HEK293 (cell line): Measurements from ENCODE around the gene DNAJC11.

Source experiments
- CTCF ChIA-PET: fragments of 350-600 bp; formaldehyde crosslinking; extraction: SDS; loops from one replicate; lab custom pipeline; 2021; ENCODE audit warnings: antibody characterized with exemption; lab: Yijun Ruan, JAX
- POLR2A ChIA-PET: fragments of 300-600 bp; formaldehyde crosslinking; extraction: SDS; loops from one replicate; lab custom pipeline; 2020; ENCODE audit warnings: antibody characterized with exemption, inconsistent platforms; lab: Yijun Ruan, JAX
- H3K27ac ChIP-seq: fragments of 200-500 bp; sonication (Bioruptor generic); 2 replicates; pipeline ENCODE4 v1.5.1; 2014; ENCODE audit warnings: low read depth, low read length, control low read depth, inconsistent platforms; ENCODE audit errors: extremely low read depth
- H3K36me3 ChIP-seq, 2 experiments: fragments of 200-500 bp in 1 of 2; sonication (Bioruptor generic) in 1 of 2; 1 replicate in 1 of 2; 2 replicates in 1 of 2; pipeline ENCODE4 v1.5.1; 2014 to 2017; ENCODE audit warnings: inconsistent platforms in 2 of 2, low read length in 2 of 2; ENCODE audit not compliant: control insufficient read depth in 2 of 2, insufficient read depth in 1 of 2
- H3K4me1 ChIP-seq: fragments of 200-500 bp; sonication (Bioruptor generic); 2 replicates; pipeline ENCODE4 v1.5.1; 2014; ENCODE audit warnings: mild to moderate bottlenecking, low read length, inconsistent platforms; ENCODE audit not compliant: control insufficient read depth, insufficient read depth
- H3K4me3 ChIP-seq: 2 replicates; pipeline ENCODE4 v1.5.1; 2011; ENCODE audit warnings: low read depth, mild to moderate bottlenecking, control low read depth, low read length, moderate library complexity
- H3K9me3 ChIP-seq: fragments of 200-500 bp; sonication (Bioruptor generic); 2 replicates; pipeline ENCODE4 v1.5.1; 2014; ENCODE audit warnings: low read depth, low read length, inconsistent platforms; ENCODE audit not compliant: control insufficient read depth, insufficient read depth
- HOXA7 ChIP-seq: sonication (generic); formaldehyde crosslinking; IDR thresholded peaks from 2 replicates; pipeline ENCODE4 v1.8.1; 2022; ENCODE audit warnings: missing genetic modification reagents, borderline replicate concordance
- HOXC10 ChIP-seq: sonication (generic); formaldehyde crosslinking; IDR thresholded peaks from 2 replicates; pipeline ENCODE4 v1.8.1; 2023; ENCODE audit warnings: mild to moderate bottlenecking, missing genetic modification reagents
- HOXD13 ChIP-seq: sonication (generic); formaldehyde crosslinking; IDR thresholded peaks from 2 replicates; pipeline ENCODE4 v1.8.0; 2022; ENCODE audit warnings: missing genetic modification reagents, borderline replicate concordance
- SP2 ChIP-seq: fragments of 450-650 bp; formaldehyde crosslinking; IDR thresholded peaks from 2 replicates; pipeline ENCODE4 v1.5.1; 2016; ENCODE audit warnings: missing biosample characterization, missing genetic modification characterization
- SP3 ChIP-seq: fragments of 450-650 bp; formaldehyde crosslinking; IDR thresholded peaks from 2 replicates; pipeline ENCODE4 v1.5.1; 2016; ENCODE audit warnings: missing biosample characterization, missing genetic modification characterization
- YY1 ChIP-seq: fragments of 450-650 bp; formaldehyde crosslinking; IDR thresholded peaks from 2 replicates; pipeline ENCODE4 v1.5.1; 2018; ENCODE audit warnings: missing biosample characterization, missing genetic modification characterization
- ZBTB20 ChIP-seq: fragments of 450-650 bp; formaldehyde crosslinking; IDR thresholded peaks from 2 replicates; pipeline ENCODE4 v1.5.1; 2016; ENCODE audit warnings: missing biosample characterization, missing genetic modification characterization
- ZFHX2 ChIP-seq: fragments of 450-650 bp; formaldehyde crosslinking; conservative IDR thresholded peaks from 2 replicates; pipeline ENCODE4 v1.5.1; 2016; ENCODE audit warnings: missing biosample characterization, missing genetic modification characterization
- ZFP3 ChIP-seq: fragments of 450-650 bp; formaldehyde crosslinking; IDR thresholded peaks from 2 replicates; pipeline ENCODE4 v1.5.1; 2016; ENCODE audit warnings: low read depth, missing biosample characterization, missing genetic modification characterization
- ZIC2 ChIP-seq: fragments of 450-650 bp; formaldehyde crosslinking; IDR thresholded peaks from 2 replicates; pipeline ENCODE4 v1.5.1; 2016; ENCODE audit warnings: missing biosample characterization, missing genetic modification characterization
- ZNF16 ChIP-seq: fragments of 450-650 bp; formaldehyde crosslinking; IDR thresholded peaks from 2 replicates; pipeline ENCODE4 v1.5.1; 2016; ENCODE audit warnings: low read depth, missing biosample characterization, missing genetic modification characterization
- ZNF169 ChIP-seq: fragments of 450-650 bp; formaldehyde crosslinking; IDR thresholded peaks from 2 replicates; pipeline ENCODE4 v1.5.1; 2016; ENCODE audit warnings: missing biosample characterization, missing genetic modification characterization
- ZNF184 ChIP-seq: fragments of 450-650 bp; IDR thresholded peaks from 2 replicates; pipeline ENCODE4 v1.5.1; 2018; ENCODE audit warnings: missing biosample characterization, mild to moderate bottlenecking, missing genetic modification characterization
- ZNF2 ChIP-seq: fragments of 450-650 bp; formaldehyde crosslinking; IDR thresholded peaks from 2 replicates; pipeline ENCODE4 v1.5.1; 2016; ENCODE audit warnings: missing biosample characterization, missing genetic modification characterization
- ZNF211 ChIP-seq: fragments of 450-650 bp; formaldehyde crosslinking; IDR thresholded peaks from 2 replicates; pipeline ENCODE4 v1.5.1; 2016; ENCODE audit warnings: low read depth, missing biosample characterization, missing genetic modification characterization
- ZNF366 ChIP-seq: fragments of 450-650 bp; formaldehyde crosslinking; conservative IDR thresholded peaks from 2 replicates; pipeline ENCODE4 v1.5.1; 2016; ENCODE audit warnings: missing biosample characterization, missing genetic modification characterization
- ZNF501 ChIP-seq: fragments of 450-650 bp; formaldehyde crosslinking; IDR thresholded peaks from 2 replicates; pipeline ENCODE4 v1.5.1; 2016; ENCODE audit warnings: missing biosample characterization, missing genetic modification characterization
- ZNF544 ChIP-seq: fragments of 450-650 bp; formaldehyde crosslinking; IDR thresholded peaks from 2 replicates; pipeline ENCODE4 v1.5.0; 2017; ENCODE audit warnings: missing biosample characterization, missing genetic modification characterization
- ZNF555 ChIP-seq: fragments of 450-650 bp; formaldehyde crosslinking; conservative IDR thresholded peaks from 2 replicates; pipeline ENCODE4 v1.5.1; 2017; ENCODE audit warnings: missing biosample characterization, mild to moderate bottlenecking, missing genetic modification characterization, inconsistent platforms
- ZNF585B ChIP-seq: fragments of 450-650 bp; formaldehyde crosslinking; IDR thresholded peaks from 2 replicates; pipeline ENCODE4 v1.5.1; 2016; ENCODE audit warnings: missing biosample characterization, missing genetic modification characterization
- TF ChIP-seq, protein P1 (sequence below): fragments of 450-650 bp; formaldehyde crosslinking; IDR thresholded peaks from 2 replicates; pipeline ENCODE4 v1.5.0; 2017; ENCODE audit warnings: missing biosample characterization, missing genetic modification characterization, borderline replicate concordance
- TF ChIP-seq, protein P2 (sequence below): fragments of 450-650 bp; formaldehyde crosslinking; IDR thresholded peaks from 2 replicates; pipeline ENCODE4 v1.5.1; 2016; ENCODE audit warnings: missing biosample characterization, missing genetic modification characterization
- TF ChIP-seq, protein P3 (sequence below): fragments of 450-650 bp; formaldehyde crosslinking; IDR thresholded peaks from 2 replicates; pipeline ENCODE4 v1.5.1; 2017; ENCODE audit warnings: missing biosample characterization, missing genetic modification characterization
- TF ChIP-seq, protein P4 (sequence below): fragments of 450-650 bp; formaldehyde crosslinking; IDR thresholded peaks from 2 replicates; pipeline ENCODE4 v1.5.1; 2017; ENCODE audit warnings: missing biosample characterization, missing genetic modification characterization

The DNAJC11 gene

DNA sequence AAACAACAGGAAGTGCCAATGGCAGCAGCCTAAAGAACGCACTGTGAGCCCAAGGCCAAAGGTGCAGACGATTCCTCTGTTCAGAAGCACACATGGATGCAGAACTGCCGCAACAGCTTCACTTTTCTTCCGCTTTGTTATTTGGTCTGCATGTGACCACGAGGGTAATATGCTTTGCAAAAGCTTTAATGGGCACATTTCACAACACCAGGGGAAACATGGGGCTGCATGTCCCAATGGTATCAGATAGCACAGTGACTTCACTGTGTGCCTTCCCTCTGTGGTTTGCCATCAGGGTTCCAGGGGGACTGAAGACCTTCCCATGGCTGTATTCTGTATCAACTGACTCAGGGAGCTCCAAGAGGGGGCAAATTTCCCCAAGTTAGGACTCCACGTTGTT lies 48.6 kb downstream of the DNAJC11 start (continued):
- TF ChIP-seq ZFHX2 (tag by site-specific recombination), result no peak
- TF ChIP-seq, protein P1, sequence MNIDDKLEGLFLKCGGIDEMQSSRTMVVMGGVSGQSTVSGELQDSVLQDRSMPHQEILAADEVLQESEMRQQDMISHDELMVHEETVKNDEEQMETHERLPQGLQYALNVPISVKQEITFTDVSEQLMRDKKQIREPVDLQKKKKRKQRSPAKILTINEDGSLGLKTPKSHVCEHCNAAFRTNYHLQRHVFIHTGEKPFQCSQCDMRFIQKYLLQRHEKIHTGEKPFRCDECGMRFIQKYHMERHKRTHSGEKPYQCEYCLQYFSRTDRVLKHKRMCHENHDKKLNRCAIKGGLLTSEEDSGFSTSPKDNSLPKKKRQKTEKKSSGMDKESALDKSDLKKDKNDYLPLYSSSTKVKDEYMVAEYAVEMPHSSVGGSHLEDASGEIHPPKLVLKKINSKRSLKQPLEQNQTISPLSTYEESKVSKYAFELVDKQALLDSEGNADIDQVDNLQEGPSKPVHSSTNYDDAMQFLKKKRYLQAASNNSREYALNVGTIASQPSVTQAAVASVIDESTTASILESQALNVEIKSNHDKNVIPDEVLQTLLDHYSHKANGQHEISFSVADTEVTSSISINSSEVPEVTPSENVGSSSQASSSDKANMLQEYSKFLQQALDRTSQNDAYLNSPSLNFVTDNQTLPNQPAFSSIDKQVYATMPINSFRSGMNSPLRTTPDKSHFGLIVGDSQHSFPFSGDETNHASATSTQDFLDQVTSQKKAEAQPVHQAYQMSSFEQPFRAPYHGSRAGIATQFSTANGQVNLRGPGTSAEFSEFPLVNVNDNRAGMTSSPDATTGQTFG, result no peak
- no peak for TF ChIP-seq HOXD13 (CRISPR knock-in tag)
- no peak for TF ChIP-seq ZFP3 (tag by site-specific recombination)
- TF ChIP-seq SP2 (tag by site-specific recombination), result no peak
- TF ChIP-seq ZNF366 (tag by site-specific recombination), result no peak
- TF ChIP-seq, all 188 proteins: peak for 0

DNA sequence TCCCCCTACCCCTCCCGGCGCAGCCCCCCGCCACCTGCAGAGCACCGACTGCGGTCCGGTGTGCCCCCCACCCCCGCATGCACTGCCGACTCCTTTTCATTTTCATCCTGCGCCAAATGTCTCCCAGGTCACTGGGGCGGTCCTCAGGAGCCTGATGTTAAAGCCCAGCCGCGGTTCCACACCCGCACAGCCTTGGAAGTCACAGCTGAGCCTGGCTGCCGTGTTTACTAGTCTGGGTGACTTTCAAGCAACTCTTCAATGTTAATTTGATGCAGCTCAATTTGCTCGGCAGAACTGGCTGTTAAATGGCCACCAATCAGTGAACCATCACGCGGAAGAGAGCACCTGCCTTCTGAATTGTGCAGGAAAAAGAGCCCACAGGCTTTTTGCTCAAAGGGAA lies 49.7 kb downstream of the DNAJC11 start:
- no peaks in the 10 kb centered on the region for H3K9me3 ChIP-seq
- H3K4me1 ChIP-seq, result no peaks in the 10 kb centered on the region
- peaks cover 0 to 54% of the 10 kb centered on the region in 2 experiments; a peak in 2 of 3 replicates for H3K36me3 ChIP-seq
- TF ChIP-seq, protein P2, sequence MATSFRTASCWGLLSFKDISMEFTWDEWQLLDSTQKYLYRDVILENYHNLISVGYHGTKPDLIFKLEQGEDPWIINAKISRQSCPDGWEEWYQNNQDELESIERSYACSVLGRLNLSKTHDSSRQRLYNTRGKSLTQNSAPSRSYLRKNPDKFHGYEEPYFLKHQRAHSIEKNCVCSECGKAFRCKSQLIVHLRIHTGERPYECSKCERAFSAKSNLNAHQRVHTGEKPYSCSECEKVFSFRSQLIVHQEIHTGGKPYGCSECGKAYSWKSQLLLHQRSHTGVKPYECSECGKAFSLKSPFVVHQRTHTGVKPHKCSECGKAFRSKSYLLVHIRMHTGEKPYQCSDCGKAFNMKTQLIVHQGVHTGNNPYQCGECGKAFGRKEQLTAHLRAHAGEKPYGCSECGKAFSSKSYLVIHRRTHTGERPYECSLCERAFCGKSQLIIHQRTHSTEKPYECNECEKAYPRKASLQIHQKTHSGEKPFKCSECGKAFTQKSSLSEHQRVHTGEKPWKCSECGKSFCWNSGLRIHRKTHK (tag by site-specific recombination), result no peak
- TF ChIP-seq ZNF544, result no peak
- TF ChIP-seq ZNF184 (tag by site-specific recombination), result no peak
- TF ChIP-seq HOXC10 (CRISPR knock-in tag), result no peak
- no peak for TF ChIP-seq ZNF585B (tag by site-specific recombination)
- TF ChIP-seq YY1 (tag by site-specific recombination), result no peak
- no peak for TF ChIP-seq ZNF211 (tag by site-specific recombination)
- TF ChIP-seq HOXA7, result no peak
- TF ChIP-seq ZIC2 (tag by site-specific recombination), result no peak
- TF ChIP-seq SP3 (tag by site-specific recombination), result no peak
- TF ChIP-seq, protein P3, sequence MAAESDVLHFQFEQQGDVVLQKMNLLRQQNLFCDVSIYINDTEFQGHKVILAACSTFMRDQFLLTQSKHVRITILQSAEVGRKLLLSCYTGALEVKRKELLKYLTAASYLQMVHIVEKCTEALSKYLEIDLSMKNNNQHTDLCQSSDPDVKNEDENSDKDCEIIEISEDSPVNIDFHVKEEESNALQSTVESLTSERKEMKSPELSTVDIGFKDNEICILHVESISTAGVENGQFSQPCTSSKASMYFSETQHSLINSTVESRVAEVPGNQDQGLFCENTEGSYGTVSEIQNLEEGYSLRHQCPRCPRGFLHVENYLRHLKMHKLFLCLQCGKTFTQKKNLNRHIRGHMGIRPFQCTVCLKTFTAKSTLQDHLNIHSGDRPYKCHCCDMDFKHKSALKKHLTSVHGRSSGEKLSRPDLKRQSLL (tag by site-specific recombination), result no peak
- no peak for TF ChIP-seq ZNF555
- TF ChIP-seq ZNF169, result no peak
- TF ChIP-seq ZNF2, result no peak
- no peak for TF ChIP-seq ZBTB20 (tag by site-specific recombination)
- TF ChIP-seq, protein P4, sequence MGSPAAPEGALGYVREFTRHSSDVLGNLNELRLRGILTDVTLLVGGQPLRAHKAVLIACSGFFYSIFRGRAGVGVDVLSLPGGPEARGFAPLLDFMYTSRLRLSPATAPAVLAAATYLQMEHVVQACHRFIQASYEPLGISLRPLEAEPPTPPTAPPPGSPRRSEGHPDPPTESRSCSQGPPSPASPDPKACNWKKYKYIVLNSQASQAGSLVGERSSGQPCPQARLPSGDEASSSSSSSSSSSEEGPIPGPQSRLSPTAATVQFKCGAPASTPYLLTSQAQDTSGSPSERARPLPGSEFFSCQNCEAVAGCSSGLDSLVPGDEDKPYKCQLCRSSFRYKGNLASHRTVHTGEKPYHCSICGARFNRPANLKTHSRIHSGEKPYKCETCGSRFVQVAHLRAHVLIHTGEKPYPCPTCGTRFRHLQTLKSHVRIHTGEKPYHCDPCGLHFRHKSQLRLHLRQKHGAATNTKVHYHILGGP (tag by site-specific recombination), result no peak
- TF ChIP-seq ZNF501 (tag by site-specific recombination), result no peak
- no peak for TF ChIP-seq ZNF16 (tag by site-specific recombination)
- TF ChIP-seq, all 188 proteins: peak for 0
- POLR2A ChIA-PET, result no interaction called here
- Histone ChIP-seq H3K27ac (no peak overlapping the region), H3K4me3 (no peak overlapping the region)
- CTCF ChIA-PET, result interaction anchor here (0.5 to 0.6 kb wide), 2 partner anchors 42 to 100 kb away, joined by 3 read pairs; no protein-coding TSS in a partner anchor
